AG09309 (cell line): ENCODE data around the gene SPAG16.

Experiments
- DNase-seq: peaks from one replicate; pipeline ENCODE4 v3.0.0-alpha.2; 2010; ENCODE audit warnings: low read depth
- H3K4me3 ChIP-seq: 2 replicates; pipeline ENCODE4 v1.5.1; 2011; ENCODE audit warnings: mild to moderate bottlenecking, low read depth, low read length, moderate library complexity; ENCODE audit not compliant: control insufficient read depth
- CTCF ChIP-seq: IDR thresholded peaks from 2 replicates; pipeline ENCODE4 v1.5.1; 2011; ENCODE audit warnings: mild to moderate bottlenecking, low read depth, low read length, inconsistent platforms; ENCODE audit not compliant: insufficient read depth, control insufficient read depth; ENCODE audit errors: missing control alignments

The SPAG16 gene

DNA sequence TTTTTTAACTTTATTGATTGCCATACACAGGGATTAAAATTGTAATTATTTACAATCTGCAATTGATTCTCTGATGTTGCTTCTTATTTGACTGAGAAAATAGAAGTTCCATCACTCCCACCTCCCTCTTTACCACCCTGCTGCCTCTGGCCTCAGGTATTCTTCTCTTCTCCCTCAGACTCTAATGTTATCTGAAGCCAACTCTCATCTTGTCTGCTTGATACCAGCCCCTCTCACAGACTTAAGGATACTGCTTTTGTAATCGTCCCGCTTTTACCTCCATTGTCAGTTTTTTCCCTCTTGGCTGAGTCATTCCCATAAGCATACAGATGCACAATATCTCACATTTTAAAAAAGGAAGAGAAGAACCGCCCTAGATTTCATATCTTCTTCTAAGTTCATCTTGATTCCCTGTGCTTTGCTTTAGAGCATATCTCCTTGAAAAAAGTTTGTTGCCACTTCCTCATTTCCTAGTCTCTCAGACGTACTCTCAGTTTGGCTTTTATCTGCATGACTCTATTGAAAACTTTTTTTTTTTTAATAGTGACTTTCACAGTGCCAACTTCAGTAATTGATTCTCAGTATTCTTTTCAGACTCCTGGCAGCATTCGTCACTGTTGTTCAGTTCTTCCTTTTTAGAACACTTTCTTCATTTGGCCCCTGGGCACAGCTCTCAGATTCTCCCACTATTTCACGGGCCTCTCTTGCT, 31.1 kb downstream of the SPAG16 start:
- H3K4me3 ChIP-seq = no peak overlapping the region
- DNase-seq = no peak
- no peak for TF ChIP-seq CTCF

GRCh38 chr2:213316001-213316735, 31.9 kb downstream of the SPAG16 start:
- TF ChIP-seq CTCF = no peak
- H3K4me3 ChIP-seq = no peak overlapping the region
- no peak for DNase-seq

- no peak for DNase-seq
- H3K4me3 ChIP-seq = no peak overlapping the region
- no peak for TF ChIP-seq CTCF
These were observed 33.7 kb downstream of the SPAG16 start for GRCh38 chr2:213317929-213318328.

DNA sequence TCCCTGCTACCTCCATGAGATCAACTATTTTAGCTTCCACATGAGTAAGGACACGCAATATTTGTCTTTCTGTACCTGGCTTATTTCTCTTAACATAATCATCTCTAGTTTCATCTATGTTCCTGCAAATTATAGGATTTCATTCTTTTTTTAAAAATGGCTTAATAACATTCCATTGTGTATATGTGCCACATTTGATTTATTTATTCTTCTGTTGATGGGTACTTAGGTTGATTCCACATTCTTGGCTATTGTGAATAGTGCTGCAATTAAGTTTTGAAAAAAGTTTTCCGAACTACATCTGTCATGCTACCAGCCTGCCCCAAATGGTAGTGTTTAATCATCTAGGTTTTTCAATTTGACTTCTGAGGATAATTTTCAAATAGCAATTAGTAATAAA, 36.3 kb downstream of the SPAG16 start:
- TF ChIP-seq CTCF = no peak
- DNase-seq = no peak
- H3K4me3 ChIP-seq = no peak overlapping the region

DNA sequence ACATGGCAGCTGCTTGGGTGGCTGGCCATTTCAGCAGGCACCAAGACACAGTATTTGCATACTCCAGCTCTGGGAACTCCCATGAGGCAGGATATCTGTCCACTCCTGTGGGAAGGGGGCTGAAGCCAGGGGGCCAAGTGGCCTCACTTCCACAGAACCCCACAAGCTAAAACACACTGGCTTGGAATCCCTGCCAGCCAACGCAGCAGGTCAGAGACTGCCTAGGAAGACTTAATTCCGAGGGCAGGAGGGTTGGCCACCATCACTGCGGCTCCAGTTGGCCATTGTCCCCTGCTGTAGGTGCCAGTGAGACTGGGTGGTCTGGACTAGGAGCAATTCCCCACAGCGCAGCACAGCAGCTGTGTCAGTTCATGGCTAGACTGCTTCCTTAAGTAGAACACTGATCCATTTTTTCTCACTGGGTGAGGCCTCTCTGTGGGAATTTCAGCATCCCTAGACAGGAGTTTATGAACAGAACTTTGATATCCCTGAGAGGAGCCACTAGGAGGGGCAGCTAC, 52.0 kb downstream of the SPAG16 start:
- no peak overlapping the region for H3K4me3 ChIP-seq
- no peak for TF ChIP-seq CTCF
- no peak for DNase-seq

DNA sequence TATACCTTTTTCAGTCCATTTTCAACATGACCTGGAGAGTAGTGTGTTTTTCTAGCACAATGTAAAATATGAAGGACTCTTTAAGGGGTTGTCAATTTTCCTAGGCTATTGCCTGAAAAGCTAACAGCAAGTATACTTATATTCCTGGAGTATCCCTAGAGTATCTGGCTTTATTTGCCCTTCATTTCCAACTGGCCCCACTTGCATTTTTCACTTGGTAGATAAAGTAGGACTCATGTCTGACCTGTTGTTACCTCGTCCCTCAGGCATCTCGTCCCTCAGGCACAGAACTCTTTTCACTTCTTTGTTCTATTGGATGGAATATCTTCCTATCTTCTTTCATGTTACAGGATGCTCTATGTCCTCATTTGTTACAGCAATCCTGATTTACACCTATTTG, 69.2 kb downstream of the SPAG16 start:
- H3K4me3 ChIP-seq = no peak overlapping the region
- DNase-seq = no peak

More for the DNA sequence above, 69.2 kb downstream of the SPAG16 start:
- TF ChIP-seq CTCF = no peak
